ENCODE data around the gene PSIP1. TPM values are rescaled to one million over a fixed set of nuclear protein-coding genes. Genes with fewer than 3 reads are reported as not detected.

Gene PSIP1
- total and polyA plus RNA-seq, 9 of the 15 experiments (the other 6 are each of a cell fraction or from before 2014, with no cell fraction given) = 18.8 to 119 (median 59.9) TPM

- peak; percentile 29; the same call in 1 of the 2 replicates for TF ChIP-seq LEF1 (IDR thresholded peaks at IDR 0.05)
- TF ChIP-seq TAF9B (IDR thresholded peaks at IDR 0.05; ENCODE audit: partially characterized antibody) = peak; percentile 71
- TF ChIP-seq NEUROD1 (IDR thresholded peaks at IDR 0.05; ENCODE audit: borderline replicate concordance, low read depth, low read length, partially characterized antibody) = peak; percentile 17
- TF ChIP-seq JUND (IDR thresholded peaks at IDR 0.05; ENCODE audit: borderline replicate concordance, low read depth, low read length) = peak; percentile 92
- no peak; the same call in 2 of the 3 replicates for TF ChIP-seq JUND (tag; IDR thresholded peaks at IDR 0.05; ENCODE audit: borderline replicate concordance, low read depth, low read length)
- TF ChIP-seq ATF1 (CRISPR knock-in tag; IDR thresholded peaks at IDR 0.05) = no peak
- peak; percentile 75 for TF ChIP-seq ATF1 (tag; IDR thresholded peaks at IDR 0.05)
- peak; percentile 72 for TF ChIP-seq ATF3 (IDR thresholded peaks at IDR 0.05)
- TF ChIP-seq ATF3 (CRISPR knock-in tag; conservative IDR thresholded peaks at IDR 0.05) = no peak
- peak; percentile 97; the same call in 1 of the 2 replicates for TF ChIP-seq ESRRA (IDR thresholded peaks at IDR 0.05; ENCODE audit: borderline replicate concordance, low read depth)
- TF ChIP-seq ETS1 (conservative IDR thresholded peaks at IDR 0.05; ENCODE audit: control insufficient read depth, low read depth, low read length) = 0 out of 2 replicates have a peak, but pooled peaks have one; percentile 48
- peak; percentile 94 for TF ChIP-seq RBFOX2 (IDR thresholded peaks at IDR 0.05; ENCODE audit: low read depth, low read length)
- TF ChIP-seq TCF7L2 (IDR thresholded peaks at IDR 0.05; ENCODE audit: low read depth, low read length) = peak; percentile 90
- TF ChIP-seq CEBPG (CRISPR knock-in tag; IDR thresholded peaks at IDR 0.05) = peak; percentile 64; the same call in 1 of the 2 replicates
- TF ChIP-seq CEBPG (tag; conservative IDR thresholded peaks at IDR 0.05 in 1 of 2, IDR thresholded peaks at IDR 0.05 in 1 of 2) = peak; percentile 58 to 67; a peak in 3 of 4 replicates
- 0 out of 2 replicates have a peak, but pooled peaks have one; percentile 51 for TF ChIP-seq NFRKB (IDR thresholded peaks at IDR 0.05; ENCODE audit: low read depth)
- TF ChIP-seq CBFA2T3 (IDR thresholded peaks at IDR 0.05) = 0 out of 2 replicates have a peak, but pooled peaks have one; percentile 11
- TF ChIP-seq TBL1XR1 (IDR thresholded peaks at IDR 0.05; ENCODE audit: low read length in 2 of 2) = no peak
- 0 out of 2 replicates have a peak, but pooled peaks have one; percentile 63 for TF ChIP-seq HDAC2 (IDR thresholded peaks at IDR 0.05)
- peak; percentile 7; the same call in 1 of the 2 replicates for TF ChIP-seq NFIC (IDR thresholded peaks at IDR 0.05)
- TF ChIP-seq CREM (IDR thresholded peaks at IDR 0.05; ENCODE audit: low read depth) = peak; percentile 58; the same call in 1 of the 2 replicates
- TF ChIP-seq HCFC1 (IDR thresholded peaks at IDR 0.05; ENCODE audit: low read depth, low read length) = peak; percentile 33; the same call in 1 of the 2 replicates
- TF ChIP-seq ATF7 (IDR thresholded peaks at IDR 0.05) = peak; percentile 100
- 0 out of 2 replicates have a peak, but pooled peaks have one; percentile 2 for TF ChIP-seq ZNF589 (CRISPR knock-in tag; IDR thresholded peaks at IDR 0.05; ENCODE audit: low read depth)
- TF ChIP-seq MYC (IDR thresholded peaks at IDR 0.05; ENCODE audit: low read depth, low read length) = peak; percentile 34
- no peak for TF ChIP-seq MYC (CRISPR knock-in tag; IDR thresholded peaks at IDR 0.05; ENCODE audit: borderline replicate concordance, low read depth)
- peak in 1 of 3 experiments; percentile 30 for TF ChIP-seq YY1 (IDR thresholded peaks at IDR 0.05; ENCODE audit: borderline replicate concordance in 1 of 3, control insufficient read depth in 1 of 3, extremely low read depth in 1 of 3, insufficient read depth in 3 of 3, insufficient read length in 1 of 3, insufficient replicate concordance in 2 of 3, low read depth in 1 of 3, low read length in 2 of 3)
- 0 out of 2 replicates have a peak, but pooled peaks have one; percentile 16 for TF ChIP-seq ELF1 (tag; IDR thresholded peaks at IDR 0.05)
Measured at GRCh38 chr9:15510789-15511575, at the start of gene PSIP1 (continued).

Measured in K562 (cell line).